Measurements from ENCODE around the gene MEGF6.

MEGF6 gene

DNA sequence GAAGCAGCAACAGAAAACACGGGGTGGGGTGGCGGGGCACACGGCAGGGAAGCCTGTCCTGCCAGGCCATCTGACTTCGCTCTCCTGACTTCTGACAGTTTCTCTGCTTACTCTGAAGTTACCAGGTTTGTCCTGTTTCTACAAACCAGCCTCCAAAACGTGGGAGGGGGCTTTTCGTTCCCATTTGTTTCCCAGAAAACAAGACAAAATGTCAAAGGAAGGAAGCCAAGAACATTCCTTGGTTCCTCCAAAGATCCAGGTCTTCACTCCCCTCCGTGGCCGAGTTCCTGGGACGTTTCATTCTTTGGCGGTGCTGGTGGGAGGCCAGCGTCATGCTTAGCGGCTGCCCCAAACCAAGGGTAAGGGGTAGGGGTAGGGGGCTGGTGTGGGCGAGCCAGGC lies 49.6 kb downstream of the MEGF6 start:
- no peak for DNase-seq (ENCODE audit: low spot score)
- TF ChIP-seq, protein P1, sequence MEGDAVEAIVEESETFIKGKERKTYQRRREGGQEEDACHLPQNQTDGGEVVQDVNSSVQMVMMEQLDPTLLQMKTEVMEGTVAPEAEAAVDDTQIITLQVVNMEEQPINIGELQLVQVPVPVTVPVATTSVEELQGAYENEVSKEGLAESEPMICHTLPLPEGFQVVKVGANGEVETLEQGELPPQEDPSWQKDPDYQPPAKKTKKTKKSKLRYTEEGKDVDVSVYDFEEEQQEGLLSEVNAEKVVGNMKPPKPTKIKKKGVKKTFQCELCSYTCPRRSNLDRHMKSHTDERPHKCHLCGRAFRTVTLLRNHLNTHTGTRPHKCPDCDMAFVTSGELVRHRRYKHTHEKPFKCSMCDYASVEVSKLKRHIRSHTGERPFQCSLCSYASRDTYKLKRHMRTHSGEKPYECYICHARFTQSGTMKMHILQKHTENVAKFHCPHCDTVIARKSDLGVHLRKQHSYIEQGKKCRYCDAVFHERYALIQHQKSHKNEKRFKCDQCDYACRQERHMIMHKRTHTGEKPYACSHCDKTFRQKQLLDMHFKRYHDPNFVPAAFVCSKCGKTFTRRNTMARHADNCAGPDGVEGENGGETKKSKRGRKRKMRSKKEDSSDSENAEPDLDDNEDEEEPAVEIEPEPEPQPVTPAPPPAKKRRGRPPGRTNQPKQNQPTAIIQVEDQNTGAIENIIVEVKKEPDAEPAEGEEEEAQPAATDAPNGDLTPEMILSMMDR (IDR thresholded peaks at IDR 0.05), result no peak
- H3K27ac ChIP-seq, result peak overlapping the region in 1 of 2 donors; percentile 64
- no peak overlapping the region for H3K4me3 ChIP-seq

DNA sequence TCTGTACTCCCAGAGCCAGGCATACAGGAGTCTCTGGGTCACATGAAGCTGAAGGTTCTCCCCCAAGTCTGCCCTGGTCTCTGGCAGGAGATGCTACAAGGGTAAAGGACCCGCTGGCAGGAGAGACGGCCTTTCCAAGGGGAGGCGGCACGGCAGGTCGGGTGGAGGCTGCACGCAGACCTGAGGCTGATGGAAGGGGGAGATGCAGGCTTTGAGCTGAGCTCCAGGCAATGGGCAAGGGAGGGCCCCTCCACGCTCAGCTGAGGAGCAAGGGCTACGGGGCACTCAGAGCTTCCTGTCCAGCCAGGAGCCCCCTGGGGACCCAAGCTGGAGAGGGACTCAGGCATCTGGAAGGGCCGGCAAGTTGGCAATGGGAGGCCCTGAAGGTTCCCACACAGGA lies 50.3 kb downstream of the MEGF6 start:
- Histone ChIP-seq H3K4me3 (no peak overlapping the region), H3K27ac (peak overlapping the region in 1 of 2 donors; percentile 64)
- DNase-seq (ENCODE audit: low spot score), result no peak
- TF ChIP-seq, protein P1 (IDR thresholded peaks at IDR 0.05), result no peak

DNA sequence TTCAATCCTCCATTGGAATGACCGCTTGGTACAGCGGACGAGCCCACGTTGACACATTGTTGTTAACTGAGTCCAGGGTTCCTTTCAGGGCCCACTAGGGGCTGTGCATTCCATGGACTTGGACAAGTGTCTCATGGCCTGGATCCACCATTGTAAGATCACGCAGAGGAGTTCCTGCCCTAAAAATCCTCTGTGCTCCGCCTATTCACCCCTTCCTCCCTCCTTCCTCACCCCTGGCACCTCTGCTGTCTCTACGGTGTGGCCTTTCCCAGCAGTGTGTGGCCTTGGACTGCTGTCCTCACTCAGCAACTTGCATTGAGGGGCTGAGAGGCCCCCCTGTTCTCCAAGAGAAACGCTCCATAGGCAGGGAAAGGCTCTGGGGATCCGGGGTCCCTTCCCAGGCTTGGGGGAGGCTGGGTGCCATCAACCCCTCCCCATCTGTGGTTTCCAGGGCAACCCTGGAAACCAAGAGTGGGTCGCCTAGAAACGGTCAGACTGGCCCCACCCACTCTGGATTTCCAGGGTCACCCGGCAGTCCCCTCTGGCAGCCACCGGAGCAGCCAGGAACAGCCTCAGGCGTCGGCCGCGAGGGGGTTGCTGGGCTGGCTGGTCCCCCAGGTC lies 50.9 kb downstream of the MEGF6 start:
- no peak overlapping the region for H3K4me3 ChIP-seq
- DNase-seq (ENCODE audit: low spot score), result no peak
- H3K27ac ChIP-seq, result peak overlapping the region in 1 of 2 donors; percentile 64
- TF ChIP-seq, protein P1 (IDR thresholded peaks at IDR 0.05), result no peak

DNA sequence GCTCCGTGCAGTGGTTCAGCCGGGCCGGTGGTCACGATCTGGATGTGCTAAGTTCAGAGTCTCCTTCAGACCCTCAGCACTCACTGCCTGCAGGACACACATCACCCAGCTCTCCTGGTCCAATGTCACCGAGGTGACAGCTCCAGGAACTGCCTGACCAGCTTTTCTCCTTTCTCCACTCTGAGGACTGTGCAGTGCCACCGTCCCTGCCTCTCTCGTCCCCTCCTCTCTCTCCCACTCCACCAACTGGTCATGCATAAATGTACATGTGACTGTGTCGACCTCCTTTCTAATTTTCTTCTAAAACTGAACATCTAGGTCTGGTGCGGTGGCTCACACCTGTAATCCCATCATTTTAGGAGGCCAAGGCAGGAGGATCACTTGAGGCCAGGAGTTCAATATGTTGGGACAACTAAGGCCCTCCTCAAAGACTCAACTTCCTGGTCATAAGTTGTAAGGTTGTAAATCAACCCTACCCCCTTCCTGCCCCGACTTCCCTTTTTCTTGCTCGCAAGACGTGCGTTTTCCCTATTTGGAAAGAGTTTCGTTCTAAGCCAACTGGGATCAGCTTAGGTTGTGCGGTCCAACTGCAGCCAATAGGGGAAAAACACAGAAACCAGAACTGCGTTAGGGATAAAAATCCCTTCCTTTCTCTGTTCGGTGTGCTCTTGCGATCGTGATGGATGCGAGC lies 53.1 kb downstream of the MEGF6 start:
- no peak for DNase-seq (ENCODE audit: low spot score)
- Histone ChIP-seq H3K4me3 (no peak overlapping the region), H3K27ac (no peak overlapping the region)
- TF ChIP-seq, protein P1 (IDR thresholded peaks at IDR 0.05), result no peak

DNA sequence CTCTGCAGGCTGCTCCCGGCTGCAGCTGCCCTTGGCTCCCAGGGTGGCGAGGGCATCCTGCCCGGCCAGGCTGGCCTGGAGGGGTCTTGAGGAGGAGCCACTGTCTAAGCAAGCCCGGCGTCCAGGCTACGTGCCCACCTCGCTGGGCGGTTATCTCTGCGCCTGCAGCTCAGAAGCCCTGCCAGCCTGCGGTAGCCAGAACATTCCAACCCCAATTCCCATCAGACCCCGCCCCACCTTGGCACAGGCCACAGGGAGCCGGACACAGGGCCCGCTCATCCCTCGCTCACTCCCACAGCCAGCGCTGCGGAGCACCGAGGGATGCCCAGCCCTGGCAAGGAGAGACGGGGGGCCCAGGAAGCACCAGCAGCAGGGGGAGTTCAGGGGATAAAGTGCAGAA lies 53.9 kb downstream of the MEGF6 start:
- Histone ChIP-seq H3K27ac (no peak overlapping the region), H3K4me3 (no peak overlapping the region)
- TF ChIP-seq, protein P1 (IDR thresholded peaks at IDR 0.05), result no peak
- DNase-seq (ENCODE audit: low spot score), result no peak

DNA sequence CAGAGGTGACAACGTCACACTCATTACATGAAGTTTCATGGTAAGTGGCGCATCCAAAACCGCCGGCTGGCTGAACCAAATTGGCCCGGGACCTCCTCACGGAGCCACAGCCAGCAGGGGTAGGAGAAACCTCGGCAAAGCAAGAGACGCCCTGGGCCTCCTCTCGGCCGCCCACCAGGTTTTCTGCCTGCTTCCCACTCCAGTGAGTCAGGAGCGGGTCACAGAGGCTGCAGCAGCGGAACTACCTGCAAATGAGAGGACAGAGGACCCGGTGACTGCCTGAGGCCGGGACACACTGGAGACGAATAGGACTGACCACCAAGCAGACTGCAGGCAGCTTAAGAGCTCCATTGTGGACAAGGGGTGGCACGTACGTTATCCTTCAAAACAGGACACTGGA lies 55.0 kb downstream of the MEGF6 start:
- Histone ChIP-seq H3K27ac (no peak overlapping the region), H3K4me3 (no peak overlapping the region)
- TF ChIP-seq, protein P1 (IDR thresholded peaks at IDR 0.05), result no peak
- no peak for DNase-seq (ENCODE audit: low spot score)

Measured in coronary artery (tissue), 2 donors.